Vagina (tissue), 2 donors: ENCODE measurements around the gene ST3GAL6.

ENCODE experiments used
- POLR2A ChIP-seq, 2 donors: fragments of 450-650 bp; IDR thresholded peaks; one replicate each; pipeline ENCODE4 v1.6.1; 2017; ENCODE audit warnings: antibody characterized with exemption in 2 of 2, mild to moderate bottlenecking in 2 of 2, moderate library complexity in 2 of 2
- POLR2AphosphoS5 ChIP-seq, 2 donors: sonication (generic); formaldehyde crosslinking; IDR thresholded peaks; one replicate each; pipeline ENCODE4 v1.9.0; 2017; ENCODE audit warnings: antibody characterized with exemption in 2 of 2, mild to moderate bottlenecking in 2 of 2, low read depth in 1 of 2; ENCODE audit not compliant: insufficient read depth in 1 of 2
- TF ChIP-seq, protein P1 (sequence below), 3 experiments: fragments of 450-650 bp in 2 of 3; fragments of 200-600 bp in 1 of 3; sonication (generic) in 1 of 3; IDR thresholded peaks; one replicate each; pipeline ENCODE4 v1.5.1; 2017 to 2019; ENCODE audit warnings: antibody characterized with exemption in 3 of 3, mild to moderate bottlenecking in 2 of 3, moderate library complexity in 2 of 3

DNA sequence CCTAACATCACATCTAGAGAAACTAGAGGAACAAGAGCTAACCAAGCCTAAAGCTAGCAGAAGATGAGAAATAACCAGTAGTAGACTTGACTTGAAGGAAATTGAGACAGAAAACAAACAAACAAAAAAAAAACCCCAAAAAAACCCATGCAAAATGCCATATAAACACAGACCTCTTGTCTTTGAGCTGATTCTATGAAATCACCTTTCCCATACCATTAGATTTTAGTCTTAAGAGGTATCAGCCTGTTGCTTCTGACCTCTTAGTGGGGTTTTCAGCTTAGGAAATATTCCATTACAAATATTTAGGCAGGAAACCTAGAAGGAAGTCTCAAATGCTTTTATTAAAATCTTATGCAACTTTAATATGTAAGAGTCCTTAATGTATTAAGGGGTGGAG lies 23.9 kb upstream of the ST3GAL6 start:
- no peak for TF ChIP-seq POLR2A (IDR thresholded peaks at IDR 0.05)
- TF ChIP-seq, protein P1, sequence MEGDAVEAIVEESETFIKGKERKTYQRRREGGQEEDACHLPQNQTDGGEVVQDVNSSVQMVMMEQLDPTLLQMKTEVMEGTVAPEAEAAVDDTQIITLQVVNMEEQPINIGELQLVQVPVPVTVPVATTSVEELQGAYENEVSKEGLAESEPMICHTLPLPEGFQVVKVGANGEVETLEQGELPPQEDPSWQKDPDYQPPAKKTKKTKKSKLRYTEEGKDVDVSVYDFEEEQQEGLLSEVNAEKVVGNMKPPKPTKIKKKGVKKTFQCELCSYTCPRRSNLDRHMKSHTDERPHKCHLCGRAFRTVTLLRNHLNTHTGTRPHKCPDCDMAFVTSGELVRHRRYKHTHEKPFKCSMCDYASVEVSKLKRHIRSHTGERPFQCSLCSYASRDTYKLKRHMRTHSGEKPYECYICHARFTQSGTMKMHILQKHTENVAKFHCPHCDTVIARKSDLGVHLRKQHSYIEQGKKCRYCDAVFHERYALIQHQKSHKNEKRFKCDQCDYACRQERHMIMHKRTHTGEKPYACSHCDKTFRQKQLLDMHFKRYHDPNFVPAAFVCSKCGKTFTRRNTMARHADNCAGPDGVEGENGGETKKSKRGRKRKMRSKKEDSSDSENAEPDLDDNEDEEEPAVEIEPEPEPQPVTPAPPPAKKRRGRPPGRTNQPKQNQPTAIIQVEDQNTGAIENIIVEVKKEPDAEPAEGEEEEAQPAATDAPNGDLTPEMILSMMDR (IDR thresholded peaks at IDR 0.05) = no peak
- TF ChIP-seq POLR2AphosphoS5 (IDR thresholded peaks at IDR 0.05; ENCODE audit: insufficient read depth in 1 of 2, low read depth in 1 of 2) = no peak
